ENCODE results near the gene KRT36.

KRT36 gene

DNA sequence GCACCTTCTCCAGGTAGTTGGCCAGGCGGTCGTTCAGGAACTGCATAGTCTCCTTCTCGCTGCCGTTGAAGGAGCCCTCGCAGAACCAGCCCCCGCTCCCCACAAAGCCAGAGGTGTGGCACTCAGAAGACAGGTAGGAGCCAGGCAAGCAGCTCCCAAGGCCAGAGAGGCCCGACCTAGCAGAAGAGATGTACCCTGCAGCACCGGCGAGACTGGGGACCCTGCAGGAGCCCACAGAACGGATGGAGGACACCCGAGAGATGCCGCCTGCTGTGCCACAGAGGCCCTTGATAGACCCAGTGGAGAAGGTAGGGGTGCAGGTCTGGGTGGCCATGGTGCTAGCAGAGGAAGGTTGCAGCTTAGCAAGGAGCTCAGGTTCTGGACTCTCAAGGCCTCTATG, at the start of gene KRT36:
KRT36 (minus strand) TSS at position 380 of the 400 bp plus-strand sequence; CDS start at position 334, 46 bp downstream.
- DNase-seq (ENCODE audit: low spot score): no peak

DNA sequence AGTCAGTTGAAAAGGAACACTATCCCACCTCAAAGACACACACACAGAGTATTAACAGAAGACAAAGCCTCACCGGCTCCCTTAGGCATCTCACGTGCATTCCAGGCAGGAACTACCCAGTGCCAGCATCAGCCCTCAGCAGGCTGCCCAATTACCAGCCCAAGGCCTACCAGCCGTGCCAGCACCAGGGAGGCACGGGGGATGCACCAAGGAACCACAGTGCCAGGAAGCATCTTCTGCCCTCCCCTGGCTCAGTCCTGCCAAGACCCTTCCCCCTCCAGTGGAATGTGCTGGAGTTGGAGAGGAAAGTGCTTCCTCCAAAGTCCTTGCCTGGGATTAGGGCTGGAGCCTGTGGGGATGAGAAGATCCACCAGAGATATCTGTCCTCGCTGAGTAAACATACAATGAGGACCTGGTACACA, 49.4 kb upstream of the KRT36 start:
- DNase-seq (ENCODE audit: low spot score): no peak

DNA sequence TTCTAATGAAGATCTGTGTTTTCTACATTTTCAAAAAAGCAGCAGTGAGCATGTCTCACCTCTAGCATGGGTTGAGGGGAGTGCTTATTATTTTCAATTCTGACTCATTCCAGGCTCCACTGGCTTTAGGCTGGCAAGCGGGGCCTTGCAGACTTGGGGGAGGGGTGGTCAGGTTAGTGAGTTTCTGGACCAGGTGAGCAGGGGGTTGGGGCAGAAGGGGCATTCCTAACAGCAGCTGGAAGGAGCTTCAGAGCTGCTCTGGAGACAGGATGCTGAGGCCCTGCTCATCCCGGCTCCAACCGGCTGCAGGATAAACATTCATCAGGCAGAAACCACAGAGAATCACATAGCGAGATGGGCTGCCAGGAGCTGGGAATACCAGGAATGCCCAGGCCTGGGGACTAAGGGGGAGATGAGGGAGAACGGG, 48.9 kb upstream of the KRT36 start:
- no peak for DNase-seq (ENCODE audit: low spot score)

DNA sequence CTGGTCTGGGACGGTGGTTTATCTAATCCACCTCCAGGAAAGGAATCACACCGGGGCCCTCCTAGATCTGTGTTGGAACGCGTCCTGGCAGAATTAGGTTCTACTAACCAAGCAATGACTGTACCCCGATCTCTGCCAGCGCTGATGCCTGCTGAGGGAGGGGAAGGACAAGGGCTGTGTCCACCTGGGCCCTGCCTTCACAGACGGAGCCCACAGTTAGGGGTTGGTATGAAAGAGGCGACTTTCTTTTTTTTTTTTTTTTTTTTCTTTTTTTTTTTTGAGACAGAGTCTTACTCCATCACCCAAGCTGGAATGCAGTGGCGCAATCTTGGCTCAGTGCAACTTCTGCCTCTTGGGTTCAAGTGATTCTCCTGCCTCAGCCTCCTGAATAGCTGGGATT, 48.3 kb upstream of the KRT36 start:
- no peak for DNase-seq (ENCODE audit: low spot score)

DNA sequence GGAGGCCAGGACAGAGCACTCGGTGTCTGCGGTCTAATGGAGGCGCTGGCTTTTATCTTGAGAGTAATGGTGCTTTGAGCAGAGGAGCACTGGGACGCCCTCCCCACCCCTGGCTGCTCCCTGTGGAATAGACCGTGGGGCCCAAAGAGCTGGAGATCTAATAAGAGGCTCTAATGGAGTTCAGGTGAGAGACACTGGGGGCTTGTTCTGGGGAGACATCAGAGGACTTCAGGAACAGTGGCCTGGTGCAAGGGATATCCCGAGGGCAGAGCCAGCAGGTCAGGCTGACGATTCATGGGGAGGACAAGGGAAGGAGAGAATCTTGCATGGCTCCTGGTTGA, 47.9 kb upstream of the KRT36 start:
- no peak for DNase-seq (ENCODE audit: low spot score)

DNA sequence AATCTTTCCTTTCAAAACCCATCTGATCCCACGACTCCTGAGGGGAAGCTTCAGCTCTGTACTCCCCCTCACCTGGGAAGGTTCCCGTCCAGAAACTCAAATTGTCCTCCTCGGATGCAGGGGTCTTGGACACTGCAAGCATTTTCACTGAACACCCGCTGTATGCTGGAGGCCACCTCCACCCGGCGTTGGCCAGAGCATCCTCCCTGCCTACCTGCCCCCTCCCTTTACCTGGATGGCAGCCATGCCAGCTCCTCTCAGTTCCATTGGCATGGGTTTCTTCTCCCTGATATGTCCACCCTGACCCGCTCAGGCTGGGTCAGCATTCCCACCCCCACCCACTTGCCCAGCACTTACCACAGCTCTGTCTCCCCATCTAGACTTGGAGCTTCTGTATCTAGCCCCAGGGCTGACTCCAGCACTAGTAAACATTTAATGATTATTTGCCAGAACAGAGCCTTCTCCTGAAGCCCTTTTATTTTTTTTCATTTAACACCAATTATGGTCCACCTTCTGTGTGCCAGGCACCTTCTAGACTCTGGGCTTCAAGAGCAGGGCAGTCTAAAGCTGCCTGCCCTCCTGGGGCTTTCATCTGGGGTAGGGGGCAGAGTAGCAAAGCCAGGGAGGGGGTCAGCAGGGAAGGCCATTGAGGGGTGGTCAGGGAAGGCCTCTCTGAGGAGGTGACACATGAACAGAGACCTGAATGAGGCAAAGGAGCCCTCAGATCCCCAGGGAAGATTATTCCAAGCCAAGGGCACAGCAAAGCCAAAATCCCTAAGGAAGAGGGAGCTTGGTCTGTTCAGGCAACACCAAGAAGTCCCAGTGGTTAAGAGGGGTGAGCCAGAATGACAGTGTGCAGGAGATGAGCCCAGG, 47.3 kb upstream of the KRT36 start:
- no peak for DNase-seq (ENCODE audit: low spot score)

DNA sequence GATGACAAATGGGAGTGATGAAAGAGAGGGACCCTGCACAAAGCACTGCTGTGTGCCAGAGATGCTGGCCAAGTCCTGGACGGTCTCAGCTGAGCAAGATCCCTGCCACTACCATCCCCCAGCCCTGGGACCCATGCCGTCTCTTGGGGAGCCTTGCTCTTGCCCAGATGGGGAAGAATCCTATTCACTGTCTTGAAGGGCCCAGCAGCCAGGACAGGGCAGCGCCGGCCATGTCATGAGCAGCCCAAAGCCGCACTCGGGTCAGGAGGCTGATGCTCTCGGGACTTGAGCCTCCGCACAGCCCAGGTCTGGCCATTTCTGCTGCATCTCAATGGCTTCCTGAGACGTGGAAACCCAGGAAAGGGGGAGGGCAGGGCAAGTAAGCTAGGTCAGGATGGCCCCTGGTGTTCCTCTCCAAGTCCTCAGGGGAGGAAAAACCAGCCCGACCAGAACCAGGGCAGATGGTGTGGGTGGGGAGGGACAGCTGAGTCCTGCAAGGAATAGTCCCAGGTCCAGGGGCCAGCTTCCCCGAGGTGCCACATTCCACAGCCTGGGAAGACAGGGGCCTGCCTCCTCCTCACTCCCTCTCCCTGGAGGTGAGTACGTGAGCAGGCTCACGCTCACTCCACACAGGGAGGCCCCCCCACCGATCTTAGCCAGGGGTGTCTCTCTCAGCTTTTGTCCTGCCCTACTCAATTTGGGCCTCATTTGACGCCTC, 46.2 kb upstream of the KRT36 start:
- no peak for DNase-seq (ENCODE audit: low spot score)

DNA sequence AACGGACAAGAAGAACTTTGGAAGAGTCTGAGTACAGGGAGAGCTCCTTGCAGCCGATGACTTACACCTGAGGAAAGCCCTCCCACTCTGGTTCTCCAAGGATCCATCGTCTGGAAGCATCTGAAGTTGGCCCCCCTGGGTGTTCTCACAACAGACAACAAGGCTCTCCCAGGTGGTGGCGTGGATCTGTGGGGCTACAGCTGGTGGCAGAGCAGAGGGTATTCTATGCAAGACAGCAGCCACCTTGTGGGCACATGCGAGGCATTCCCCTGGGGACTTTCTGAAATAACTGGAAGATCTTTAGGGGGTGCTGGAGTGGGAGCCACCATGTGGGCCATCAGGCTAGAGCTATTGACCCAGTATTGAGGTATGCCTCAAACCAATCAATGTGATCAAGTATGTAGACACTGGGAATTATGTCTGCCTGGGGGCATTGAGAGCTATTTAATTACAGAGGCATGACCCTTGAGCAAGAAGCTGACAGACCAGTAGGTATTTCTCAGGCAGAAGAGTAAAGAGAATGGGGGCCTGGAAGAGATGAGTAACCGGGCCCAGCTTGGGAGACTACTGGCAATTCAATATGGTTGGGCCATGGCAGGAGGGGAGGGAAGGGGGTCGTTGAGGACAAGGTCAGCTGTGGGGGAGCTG, 45.3 kb upstream of the KRT36 start:
- DNase-seq (ENCODE audit: low spot score): no peak

DNA sequence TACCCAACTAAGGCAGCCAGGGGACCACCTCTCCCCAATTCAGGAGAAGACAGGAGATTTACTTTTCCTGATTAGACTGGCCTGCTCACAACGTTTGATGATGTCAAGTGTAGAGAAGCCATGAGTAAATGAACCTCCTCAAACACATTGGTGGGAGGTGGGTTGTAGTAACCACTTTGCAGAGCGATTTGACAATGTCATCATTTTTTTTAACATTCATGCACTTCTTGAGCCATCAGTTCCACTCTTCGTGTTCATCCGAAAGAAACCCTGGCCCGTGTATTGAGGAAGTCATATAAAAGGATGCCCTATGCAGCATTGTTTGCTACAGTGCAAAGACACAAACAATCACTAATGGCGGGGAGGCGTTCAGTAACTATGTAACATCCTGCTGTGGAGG, 43.9 kb upstream of the KRT36 start:
- no peak for DNase-seq (ENCODE audit: low spot score)

DNA sequence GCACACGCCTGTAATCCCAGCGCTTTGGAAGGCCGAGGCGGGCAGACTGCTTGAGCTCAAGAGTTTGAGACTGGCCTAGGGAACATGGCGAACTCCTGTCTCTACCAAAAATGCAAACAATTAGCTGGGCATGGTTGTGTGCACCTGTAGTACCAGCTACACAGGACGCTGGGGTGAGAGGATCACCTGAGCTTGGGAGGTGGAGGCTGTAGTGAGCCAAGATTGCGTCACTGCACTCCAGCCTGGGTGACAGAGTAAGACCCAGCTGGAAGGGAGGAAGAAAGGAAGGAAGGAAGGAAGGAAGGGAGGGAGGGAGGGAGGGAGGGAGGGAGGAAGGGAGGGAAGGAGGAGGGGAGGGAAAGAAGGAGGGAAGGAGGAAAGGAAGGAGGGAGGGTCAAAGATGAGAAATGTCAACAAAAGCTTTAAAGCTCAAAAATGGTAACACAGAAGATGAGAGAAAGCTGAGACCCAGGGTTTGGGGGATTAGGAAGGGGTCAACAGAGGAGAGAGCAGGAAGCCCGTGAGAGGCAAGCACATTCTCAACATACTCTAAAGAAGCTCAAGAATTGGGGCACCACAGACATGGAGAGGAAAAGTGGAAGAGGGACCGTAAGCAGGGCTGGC, 43.3 kb upstream of the KRT36 start:
- no peak for DNase-seq (ENCODE audit: low spot score)

DNA sequence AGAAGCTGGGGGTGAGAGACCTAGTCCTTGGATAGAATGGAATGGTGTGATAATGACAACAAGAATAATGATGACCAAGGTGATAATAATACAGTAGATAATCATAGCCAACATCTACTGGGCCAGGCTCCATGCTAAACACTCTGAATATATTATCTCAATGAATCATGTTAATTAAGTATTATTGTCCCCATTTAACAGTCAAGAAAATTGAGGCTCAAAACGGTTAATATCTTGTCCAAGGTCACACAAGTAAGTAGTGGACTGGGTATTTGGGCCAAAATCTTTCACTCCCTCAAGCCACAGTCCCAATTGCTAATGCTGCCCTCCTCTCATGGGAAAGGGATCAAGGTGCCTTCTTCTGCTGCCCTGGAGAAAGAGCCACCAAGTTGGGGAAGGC, 42.3 kb upstream of the KRT36 start:
- no peak for DNase-seq (ENCODE audit: low spot score)

DNA sequence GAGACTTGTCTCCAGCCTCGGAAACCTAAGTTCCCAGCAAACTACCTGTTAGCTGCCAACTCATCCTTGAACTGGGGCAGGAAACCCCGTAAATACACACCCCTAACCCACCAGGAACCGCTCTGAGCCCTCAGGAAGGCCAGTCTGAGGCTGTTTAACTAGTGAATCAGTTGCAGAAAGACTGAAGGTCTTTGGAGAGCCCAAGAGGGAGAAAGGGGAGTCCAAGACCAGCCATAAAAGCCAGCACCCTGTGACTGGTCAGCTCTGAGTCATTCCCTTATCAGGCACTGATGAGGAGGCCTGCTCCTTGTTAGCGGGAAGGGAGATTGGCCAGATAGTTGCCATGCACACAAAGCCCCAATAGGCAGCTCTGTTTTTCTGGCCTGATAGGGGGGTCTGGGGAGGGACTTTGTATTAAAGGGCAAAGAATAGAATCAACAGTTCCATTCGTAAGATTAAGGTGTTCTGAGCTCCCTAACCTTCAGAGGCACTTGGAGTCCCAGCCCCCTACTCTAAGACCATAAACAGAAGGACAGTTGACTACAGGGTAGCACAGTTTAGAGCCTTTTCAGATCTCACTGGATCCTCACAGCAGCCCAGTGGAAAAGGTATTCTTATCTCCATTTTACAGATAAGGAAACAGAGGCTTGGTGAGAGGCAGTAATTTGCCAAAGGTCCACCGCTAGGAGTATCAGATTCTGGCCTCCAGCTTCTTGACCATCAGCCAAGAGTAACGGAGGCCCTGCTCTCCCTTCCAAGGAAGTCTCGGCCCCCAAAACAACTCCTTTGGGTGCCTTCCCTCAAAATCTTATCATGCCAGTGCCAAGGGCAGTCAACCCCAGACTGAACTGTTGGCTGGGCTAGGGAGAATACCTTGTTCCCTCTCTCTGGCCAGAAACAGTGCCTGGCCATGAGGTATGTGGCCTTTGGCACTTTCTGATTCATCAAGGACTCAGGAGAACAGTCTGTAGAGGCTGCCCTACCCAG, 40.6 kb upstream of the KRT36 start:
- no peak for DNase-seq (ENCODE audit: low spot score)

DNA sequence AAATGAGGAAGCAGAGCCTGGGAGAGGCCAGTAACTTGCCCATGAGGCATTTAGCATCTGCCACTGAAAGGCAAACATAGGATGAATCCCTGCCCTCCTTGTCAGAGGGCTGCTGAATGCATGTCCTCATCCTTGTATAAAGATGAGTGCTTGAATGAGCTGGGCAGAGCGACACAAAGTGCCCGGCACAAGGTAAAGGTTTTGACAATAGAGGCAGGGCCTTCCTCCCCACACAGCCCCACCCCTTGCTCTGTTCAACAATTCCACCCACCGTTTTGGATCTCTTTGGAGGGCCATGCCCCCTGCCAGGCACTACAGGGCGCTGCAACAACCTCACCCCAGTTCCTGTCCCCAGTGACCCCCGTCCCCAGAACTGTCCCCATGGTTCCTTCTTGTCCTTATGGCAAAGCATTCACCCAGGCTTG, 39.8 kb upstream of the KRT36 start:
- no peak for DNase-seq (ENCODE audit: low spot score)

DNA sequence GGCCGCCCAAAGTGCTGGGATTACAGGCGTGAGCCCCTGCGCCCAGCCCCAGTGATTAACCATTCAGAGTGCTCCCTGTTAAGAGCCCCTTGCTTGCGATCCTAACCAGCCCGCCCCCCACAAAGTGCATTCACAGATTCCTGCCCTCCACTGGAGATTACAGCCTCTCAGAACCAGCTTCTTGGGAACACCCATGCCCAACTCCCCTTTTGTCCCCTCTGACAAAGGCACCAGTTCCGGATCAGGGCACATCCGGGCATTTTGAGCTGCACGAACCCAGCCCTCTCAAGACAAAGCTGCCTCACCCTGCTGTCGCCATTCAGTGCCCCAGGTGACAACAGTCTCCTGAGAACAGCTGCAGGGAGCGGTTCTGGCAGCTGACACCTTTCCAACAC, 39.2 kb upstream of the KRT36 start:
- DNase-seq (ENCODE audit: low spot score): no peak

DNA sequence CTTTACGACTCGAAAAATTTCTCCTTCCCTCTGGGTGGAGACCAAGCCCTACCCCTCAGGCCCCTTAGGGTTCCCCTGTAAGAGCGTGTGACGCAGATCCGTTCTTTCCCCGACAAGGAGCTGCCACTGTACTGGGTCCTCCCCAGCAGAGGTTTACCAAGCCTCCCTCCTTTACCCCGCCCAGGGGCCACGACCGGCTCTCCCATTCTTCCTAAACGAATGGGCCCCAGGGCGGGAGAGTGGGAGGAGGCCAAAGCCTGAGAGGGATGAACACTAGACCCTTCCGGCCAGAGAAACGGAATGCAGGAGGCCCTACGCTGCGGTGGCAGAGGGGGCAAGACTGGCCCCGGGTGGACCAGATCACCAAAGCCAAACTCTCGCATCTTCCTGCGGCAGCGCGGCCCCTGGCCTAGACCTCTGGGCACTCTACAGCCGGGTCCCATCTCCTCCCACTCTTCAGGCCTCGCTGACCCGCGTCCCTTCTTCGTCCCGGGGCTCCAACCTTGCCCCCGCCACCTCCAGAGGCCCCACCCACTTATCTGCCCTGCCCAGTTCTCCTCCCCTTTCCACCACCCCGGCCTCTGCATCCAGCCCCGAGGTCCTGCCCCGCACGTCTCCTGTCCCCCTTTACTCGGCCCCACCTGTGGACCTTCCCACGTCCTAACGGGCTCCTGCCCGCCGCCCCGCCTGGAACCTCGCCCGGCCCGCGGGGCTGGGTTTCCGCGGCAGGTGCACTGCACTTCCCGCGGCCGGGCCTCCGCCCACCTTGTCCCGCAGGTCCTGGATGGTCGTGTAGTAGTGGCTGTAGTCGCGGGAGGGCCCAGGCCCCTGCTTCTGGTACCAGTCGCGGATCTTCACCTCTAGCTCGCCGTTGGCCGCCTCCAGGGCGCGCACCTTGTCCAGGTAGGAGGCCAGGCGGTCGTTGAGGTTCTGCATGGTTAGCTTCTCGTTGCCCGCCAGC, 37.6 kb upstream of the KRT36 start:
- no peak for DNase-seq (ENCODE audit: low spot score)

DNA sequence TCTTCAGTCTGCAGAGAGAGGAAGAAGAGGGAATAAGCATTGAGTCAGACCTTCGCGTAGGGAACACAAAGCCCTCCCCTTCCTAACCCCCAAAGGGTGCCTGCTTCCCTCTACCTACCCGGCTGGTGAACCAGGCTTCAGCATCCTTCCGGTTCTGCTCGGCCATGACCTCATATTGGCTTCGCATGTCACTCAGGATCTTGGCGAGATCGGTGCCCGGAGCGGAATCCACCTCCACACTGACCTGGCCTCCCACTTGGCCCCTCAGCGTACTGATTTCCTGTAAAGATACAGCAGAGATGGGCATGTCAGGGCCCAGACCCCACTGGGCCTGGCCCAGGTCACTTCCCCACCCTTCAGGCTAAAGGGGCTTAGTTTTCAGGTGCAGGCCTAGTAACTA, 34.6 kb upstream of the KRT36 start:
- DNase-seq (ENCODE audit: low spot score): no peak

DNA sequence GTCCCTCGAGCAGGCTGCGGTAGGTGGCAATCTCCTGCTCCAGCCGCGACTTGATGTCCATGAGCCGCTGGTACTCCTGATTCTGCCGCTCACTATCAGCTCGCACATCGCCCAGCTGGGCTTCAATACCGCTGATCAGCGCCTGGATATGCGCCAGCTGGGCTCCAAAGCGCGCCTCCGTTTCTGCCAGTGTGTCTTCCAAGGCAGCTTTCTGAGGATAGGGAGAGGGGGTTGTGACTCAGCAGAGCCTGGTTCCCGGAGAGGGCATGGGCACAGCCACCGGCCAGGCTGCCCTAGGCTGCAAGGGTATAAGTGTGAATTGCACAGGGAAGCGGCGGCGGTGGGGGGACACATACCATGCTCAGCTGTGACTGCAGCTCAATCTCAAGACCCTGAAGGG, 34.1 kb upstream of the KRT36 start:
- DNase-seq (ENCODE audit: low spot score): no peak

DNA sequence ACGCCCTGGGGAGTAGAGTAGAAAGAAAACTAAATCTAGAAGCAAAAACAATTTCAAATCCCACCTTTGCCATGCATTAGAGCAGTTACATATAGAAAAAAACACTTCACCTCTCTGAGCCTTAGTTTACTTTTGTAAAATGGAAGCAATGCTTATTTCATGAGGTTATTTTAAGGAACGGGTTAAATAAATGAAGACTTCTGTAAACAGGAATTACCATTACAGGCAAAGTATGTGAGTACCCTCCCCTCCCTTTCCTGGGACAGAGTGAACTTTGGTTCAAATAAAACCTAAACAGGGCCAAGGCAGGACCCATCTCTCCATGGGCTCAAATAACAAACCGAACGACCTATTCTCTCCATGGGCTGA, 33.5 kb upstream of the KRT36 start:
- no peak for DNase-seq (ENCODE audit: low spot score)

DNA sequence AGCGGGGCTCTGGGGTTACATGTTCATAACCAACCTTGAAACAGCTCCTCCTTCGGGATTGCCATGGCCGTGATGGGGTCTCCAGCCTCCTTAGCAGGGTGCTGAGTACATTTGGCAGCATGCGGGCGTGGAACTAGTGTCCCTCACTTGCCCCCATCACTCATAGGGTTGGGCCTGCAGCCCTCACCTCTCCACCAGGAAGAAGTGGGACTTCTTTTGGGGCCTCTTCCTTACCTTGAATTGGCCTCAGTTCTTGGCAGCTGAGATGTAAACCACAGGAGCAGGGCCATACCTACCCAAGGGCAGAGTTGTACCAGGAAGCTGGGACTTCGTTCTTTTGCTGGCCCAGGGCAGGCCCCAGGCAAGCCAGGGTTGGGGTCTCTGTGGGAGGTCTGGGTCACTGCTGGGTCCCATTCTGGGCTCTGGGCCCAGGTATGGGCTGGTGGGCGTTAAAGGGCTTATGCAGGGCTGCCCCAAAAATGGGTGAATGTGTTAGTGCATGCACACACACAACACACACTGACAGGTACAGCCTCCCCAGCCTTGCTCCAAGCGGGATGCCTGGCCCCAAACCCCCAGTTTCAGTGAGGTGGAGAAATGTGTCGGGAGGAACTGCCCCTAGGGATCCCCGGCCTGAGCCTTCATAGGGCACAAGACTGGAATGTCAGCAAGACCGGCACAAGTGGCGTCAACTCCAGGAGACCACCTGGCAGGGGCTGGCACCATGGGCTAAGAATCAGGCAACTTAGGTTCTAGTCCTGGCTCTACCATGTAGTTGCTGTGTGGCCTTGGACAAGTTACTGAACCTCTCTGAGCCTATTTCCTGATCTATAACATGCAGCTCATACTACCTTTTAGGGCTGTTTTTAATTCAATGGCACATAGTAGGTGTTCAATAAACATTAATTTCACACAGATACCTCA, 32.9 kb upstream of the KRT36 start:
- DNase-seq (ENCODE audit: low spot score): no peak
